Stimulated activated CD8-positive, alpha-beta memory T cell treated with anti-CD3 and anti-CD28 coated beads, Interleukin-15, amount 100 ng/mL, for 48 hours (primary cell): Measurements from ENCODE around the gene HMBS.

Source experiments
- DNase-seq, 2 donors: peaks; one replicate each; pipeline ENCODE4 v3.0.0-alpha.2; 2020; ENCODE audit warnings: low read depth in 2 of 2

The HMBS gene

DNA sequence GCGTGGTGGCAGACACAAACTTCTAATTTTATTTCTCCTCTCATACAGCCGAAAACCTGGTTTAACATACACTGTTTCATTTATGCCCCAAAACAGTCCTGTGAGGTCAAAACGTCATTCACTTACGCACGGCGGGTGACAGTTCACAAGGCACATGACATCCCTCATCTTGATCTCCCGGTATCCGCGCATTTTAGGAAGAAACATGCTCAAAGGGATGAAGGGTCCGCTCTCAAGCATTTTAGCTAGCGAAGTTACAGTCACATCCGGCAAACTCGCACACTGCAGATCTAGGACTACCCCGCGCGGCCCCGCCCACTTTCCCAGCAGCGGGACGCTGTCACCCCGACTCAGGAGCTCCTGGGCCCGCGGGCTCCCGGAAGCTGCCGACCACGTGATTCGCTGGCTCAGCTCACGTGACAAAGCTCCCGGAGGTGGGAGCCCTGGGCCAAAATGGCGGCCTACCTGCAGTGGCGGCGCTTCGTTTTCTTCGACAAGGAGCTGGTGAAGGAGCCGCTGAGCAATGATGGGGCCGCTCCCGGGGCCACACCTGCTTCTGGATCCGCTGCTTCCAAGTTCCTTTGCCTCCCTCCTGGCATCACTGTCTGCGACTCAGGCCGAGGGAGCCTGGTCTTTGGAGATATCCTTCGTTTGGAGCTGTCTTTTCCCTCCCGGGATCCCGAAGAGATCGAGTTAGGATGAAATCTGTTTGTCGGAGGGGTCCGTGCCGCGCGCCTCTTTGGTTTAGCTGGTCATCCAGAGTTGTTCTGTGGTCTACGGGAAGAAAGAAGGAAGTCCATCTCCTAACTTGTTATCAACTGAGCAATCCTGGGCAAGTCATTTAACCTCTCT lies 17.1 kb upstream of the HMBS start, which contains the start of gene VPS11:
Gene VPS11, plus strand, starts transcription at position 448 of the 852 bp plus-strand sequence. Its CDS starts 6 bp downstream, at position 454.
- DNase-seq = peak; percentile 98 to 99

GRCh38 chr11:119077839-119078238 lies 6.8 kb upstream of the HMBS start:
- DNase-seq = no peak

- no peak for DNase-seq
Measured at GRCh38 chr11:119078675-119079420, 5.8 kb upstream of the HMBS start.

- no peak for DNase-seq
Measured at GRCh38 chr11:119081682-119082260, 2.9 kb upstream of the HMBS start.

DNA sequence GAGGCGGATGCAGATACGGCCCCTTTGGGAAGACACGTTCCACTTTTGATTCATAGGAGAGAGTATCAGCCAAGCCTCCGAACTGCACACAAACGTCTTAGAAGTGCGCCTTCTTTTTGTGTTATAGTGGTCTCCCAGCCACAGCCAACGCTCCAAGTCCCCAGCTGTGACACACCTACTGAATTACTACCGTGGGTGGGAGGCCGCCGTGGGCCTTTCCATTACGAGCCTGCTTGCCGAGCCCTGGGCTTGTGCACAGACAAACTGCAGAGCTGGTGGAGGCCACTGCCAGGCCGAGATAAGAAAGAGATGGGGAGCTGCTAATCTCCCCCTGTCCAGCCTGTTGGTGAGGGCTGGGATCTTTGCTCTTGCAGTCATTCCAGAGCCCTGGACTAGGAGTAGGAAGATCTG lies 761 bp downstream of the HMBS start:
- DNase-seq = no peak

- no peak for DNase-seq
Measured at GRCh38 chr11:119087123-119087522, 2.4 kb downstream of the HMBS start.

DNA sequence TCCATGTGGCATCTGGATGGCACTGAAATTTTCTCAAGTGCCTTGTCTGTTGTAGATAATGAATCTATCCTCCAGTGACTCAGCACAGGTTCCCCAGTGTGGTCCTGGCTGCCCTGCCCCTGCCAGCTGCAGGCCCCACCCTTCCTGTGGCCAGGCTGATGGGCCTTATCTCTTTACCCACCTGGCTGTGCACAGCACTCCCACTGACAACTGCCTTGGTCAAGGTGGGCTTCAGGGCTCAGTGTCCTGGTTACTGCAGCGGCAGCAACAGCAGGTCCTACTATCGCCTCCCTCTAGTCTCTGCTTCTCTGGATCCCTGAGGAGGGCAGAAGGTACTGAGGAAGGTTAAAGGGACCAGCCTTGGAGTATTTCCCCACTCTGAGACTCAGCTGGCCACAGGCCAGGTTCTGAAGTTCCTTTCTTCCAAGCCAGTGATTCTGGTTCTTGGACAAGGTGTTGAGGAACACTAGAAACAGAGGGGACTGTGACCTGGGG lies 3.1 kb downstream of the HMBS start:
- DNase-seq = no peak

- DNase-seq = no peak
Measured at GRCh38 chr11:119088406-119088805, 3.7 kb downstream of the HMBS start.

DNA sequence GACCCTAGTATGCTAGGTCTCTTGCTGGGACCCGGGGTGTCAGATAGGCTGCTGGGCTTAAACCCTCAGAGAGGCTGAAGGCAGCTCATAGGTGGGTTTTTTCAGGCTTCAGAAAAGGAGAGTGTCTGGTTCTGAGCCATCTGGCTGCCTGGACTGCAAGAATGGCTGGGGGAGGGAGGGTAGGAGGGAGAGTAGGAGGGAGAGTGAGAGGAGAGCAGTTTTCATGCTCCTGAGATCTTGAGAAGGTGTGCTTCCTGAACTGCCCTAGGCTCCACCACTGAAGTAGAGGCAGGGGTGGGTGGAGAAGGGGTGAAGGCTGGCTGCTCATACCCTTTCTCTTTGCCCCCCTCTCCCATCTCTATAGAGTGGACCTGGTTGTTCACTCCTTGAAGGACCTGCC lies 4.6 kb downstream of the HMBS start:
- no peak for DNase-seq

DNA sequence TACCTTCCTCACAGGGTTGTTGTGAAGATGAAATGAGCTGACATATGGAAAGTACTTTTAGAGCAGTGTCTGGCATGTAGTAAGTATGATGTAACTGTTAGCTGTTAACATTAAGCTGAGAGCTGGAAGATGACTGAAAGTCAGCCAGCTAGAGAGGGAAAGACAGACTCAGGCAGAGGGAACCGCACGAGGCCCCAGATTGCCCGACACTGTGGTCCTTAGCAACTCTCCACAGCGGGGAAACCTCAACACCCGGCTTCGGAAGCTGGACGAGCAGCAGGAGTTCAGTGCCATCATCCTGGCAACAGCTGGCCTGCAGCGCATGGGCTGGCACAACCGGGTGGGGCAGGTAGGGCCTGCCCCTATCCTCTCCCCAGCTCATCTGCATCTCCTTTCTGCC lies 6.5 kb downstream of the HMBS start:
- DNase-seq = no peak

- no peak for DNase-seq
Measured at GRCh38 chr11:119091966-119092879, 7.5 kb downstream of the HMBS start.

- DNase-seq = no peak
Measured at GRCh38 chr11:119092880-119093842, 8.5 kb downstream of the HMBS start.

- no peak for DNase-seq
Measured at GRCh38 chr11:119093942-119094815, 9.5 kb downstream of the HMBS start.

- no peak for DNase-seq
Measured at GRCh38 chr11:119094816-119095065, 10.1 kb downstream of the HMBS start.

DNA sequence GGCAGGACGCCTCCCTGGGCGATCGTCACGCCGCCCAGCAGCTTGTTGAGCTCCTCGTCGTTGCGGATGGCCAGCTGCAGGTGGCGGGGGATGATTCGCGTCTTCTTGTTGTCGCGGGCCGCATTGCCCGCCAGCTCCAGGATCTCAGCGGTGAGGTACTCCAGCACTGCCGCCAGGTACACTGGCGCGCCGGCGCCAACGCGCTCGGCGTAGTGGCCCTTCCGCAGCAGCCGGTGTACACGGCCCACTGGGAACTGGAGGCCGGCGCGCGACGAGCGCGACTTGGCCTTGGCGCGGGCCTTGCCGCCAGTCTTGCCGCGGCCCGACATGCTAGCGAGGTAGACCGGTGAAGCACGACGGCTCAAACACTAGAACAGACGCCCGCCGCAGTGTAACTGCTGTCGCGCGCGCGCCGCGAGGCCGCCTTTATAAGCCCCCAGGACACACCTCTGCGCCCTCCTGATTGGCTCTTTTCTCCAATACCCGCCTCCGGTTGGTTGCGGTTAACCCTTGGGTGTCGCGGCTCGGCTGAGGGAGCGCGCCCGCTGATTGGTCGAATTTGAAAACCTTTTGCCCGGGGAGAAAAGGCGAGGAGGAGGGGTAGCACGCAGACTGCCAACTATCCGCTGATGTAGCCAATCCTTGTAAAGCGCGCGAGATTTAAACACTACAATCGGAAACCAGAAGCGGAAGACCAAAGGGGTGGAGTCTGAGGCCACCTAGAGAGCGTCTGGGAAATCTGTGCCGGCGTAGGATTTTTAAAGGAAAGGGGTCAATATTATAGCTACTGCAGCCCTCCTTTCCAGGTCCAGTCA lies 10.6 kb downstream of the HMBS start:
- peak; percentile 99 for DNase-seq

DNA sequence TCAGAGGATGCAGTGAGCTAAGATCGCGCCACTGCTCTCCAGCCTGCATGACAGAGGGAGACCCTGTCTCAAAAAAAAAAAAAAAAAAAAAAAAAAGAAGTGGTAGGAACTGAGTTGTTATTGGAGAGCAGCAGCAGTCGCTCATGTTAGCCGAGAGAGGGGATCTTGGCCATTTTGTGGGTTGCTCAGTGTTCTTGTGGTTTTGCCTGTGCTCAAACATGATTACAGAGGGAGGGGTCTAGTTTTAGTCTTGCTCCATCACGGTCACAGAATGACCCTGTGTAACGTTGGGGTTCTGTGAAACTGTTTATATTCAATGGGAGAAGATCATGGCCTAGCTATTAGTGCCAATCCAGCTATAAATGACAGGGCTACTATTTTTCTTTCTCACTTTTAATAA lies 15.0 kb downstream of the HMBS start:
- DNase-seq = no peak

GRCh38 chr11:119100246-119100970 lies 15.7 kb downstream of the HMBS start:
- DNase-seq = no peak
